ENCODE data around the gene HSD17B1. TPM values are rescaled to one million over a fixed set of nuclear protein-coding genes. Genes with fewer than 3 reads are reported as not detected.

Gene HSD17B1
- total and polyA plus RNA-seq, 2 of the 13 experiments (the other 11 are each of a cell fraction or from before 2014, with no cell fraction given), result 0.54 to 0.93 TPM

GRCh38 chr17:42596386-42596785 lies 43.7 kb downstream of the HSD17B1 start:
- no peak for TF ChIP-seq ZBTB1 (CRISPR knock-in tag; IDR thresholded peaks at IDR 0.05; ENCODE audit: borderline replicate concordance)
- TF ChIP-seq NFIB (CRISPR knock-in tag; IDR thresholded peaks at IDR 0.05; ENCODE audit: borderline replicate concordance), result no peak
- TF ChIP-seq FOXJ3 (CRISPR knock-in tag; IDR thresholded peaks at IDR 0.05; ENCODE audit: borderline replicate concordance), result no peak
- TF ChIP-seq LCORL (IDR thresholded peaks at IDR 0.05), result no peak
- TF ChIP-seq LCORL (CRISPR knock-in tag; IDR thresholded peaks at IDR 0.05), result no peak
- Histone ChIP-seq H3K27ac (ENCODE audit: extremely low read length, insufficient read depth, low read length) (no peak overlapping the region), H3K4me2 (ENCODE audit: low read depth, low read length) (no peak overlapping the region), H4K20me1 (ENCODE audit: insufficient read depth, low read length) (peaks cover 6% of the 10 kb centered on the region; the same call in 1 of the 2 replicates), H3K27me3 (ENCODE audit: control insufficient read depth in 1 of 2, insufficient read depth in 2 of 2, low read length in 2 of 2) (no peaks in the 10 kb centered on the region), H3K36me3 (replicated peaks in 1 of 2; ENCODE audit: control insufficient read depth in 1 of 2, insufficient read depth in 2 of 2, low read length in 2 of 2) (peaks cover 6 to 20% of the 10 kb centered on the region in 2 experiments), H3K9me3 (ENCODE audit: low read length) (no peaks in the 10 kb centered on the region), H3K4me3 (replicated peaks in 1 of 3; ENCODE audit: insufficient read depth in 1 of 3, low read depth in 2 of 3, low read length in 3 of 3) (no peak overlapping the region), H3K9ac (ENCODE audit: insufficient read depth, low read depth, low read length) (no peak overlapping the region), H3K4me1 (ENCODE audit: insufficient read depth, low read length) (no peaks in the 10 kb centered on the region), H2AFZ (ENCODE audit: low read length) (no peak overlapping the region), H3K79me2 (ENCODE audit: insufficient read depth, low read length) (peaks cover 21% of the 10 kb centered on the region)
- DNase-seq (ENCODE audit: low spot score), result no peak
- WGBS (ENCODE audit: low lambda C conversion rate), result 97% methylated on average over 3 of the region's 3 CpGs
- BruUV-seq (replicated peaks), result no TSS peak
- in situ Hi-C loops (cut with HindIII; ENCODE audit: extremely low pct_ligation_motif_present, low pct_unique_long_range_greater_than_20kb) (no loop called here), intact Hi-C loops (cut with micrococcal nuclease; ENCODE audit: unreplicated experiment) (no loop called here)
- FAIRE-seq, result no peak
- POLR2A ChIA-PET, result interaction anchor here (1.4 kb wide), 1 partner anchor 13 kb away, joined by 5 read pairs; the partner anchor contains the start of genes RETREG3 and TUBG1
- ATAC-seq, result no peak
- CTCF ChIA-PET (ENCODE audit: low intra/inter-chr PET ratio, low total read pairs), result interaction anchor here (0.6 kb wide), 1 partner anchor 165 kb away, joined by 3 read pairs; no protein-coding TSS in a partner anchor

- no peaks in the 10 kb centered on the region for H3K9me3 ChIP-seq (ENCODE audit: low read length)
- no peak for DNase-seq (ENCODE audit: low spot score)
- peaks cover 41% of the 10 kb centered on the region for H3K79me2 ChIP-seq (ENCODE audit: insufficient read depth, low read length)
- TSS peak; percentile 28 for BruUV-seq (replicated peaks)
- intact Hi-C loops (cut with micrococcal nuclease; ENCODE audit: unreplicated experiment), result no loop called here
- no peaks in the 10 kb centered on the region for H3K27me3 ChIP-seq (ENCODE audit: control insufficient read depth in 1 of 2, insufficient read depth in 2 of 2, low read length in 2 of 2)
- no peak for FAIRE-seq
- peaks cover 6% of the 10 kb centered on the region; the same call in 1 of the 2 replicates for H4K20me1 ChIP-seq (ENCODE audit: insufficient read depth, low read length)
- H3K4me2 ChIP-seq (ENCODE audit: low read depth, low read length), result no peak overlapping the region
- TF ChIP-seq NR2F2 (IDR thresholded peaks at IDR 0.05; ENCODE audit: borderline replicate concordance, low read depth) (no peak), RFX3 (CRISPR knock-in tag; IDR thresholded peaks at IDR 0.05) (no peak), ZBED4 (CRISPR knock-in tag; IDR thresholded peaks at IDR 0.05; ENCODE audit: borderline replicate concordance) (no peak), KLF9 (CRISPR knock-in tag; IDR thresholded peaks at IDR 0.05; ENCODE audit: low read depth) (no peak), DMAP1 (CRISPR knock-in tag; IDR thresholded peaks at IDR 0.05) (no peak), MZF1 (CRISPR knock-in tag; IDR thresholded peaks at IDR 0.05; ENCODE audit: borderline replicate concordance) (no peak), HNRNPK (IDR thresholded peaks at IDR 0.05; ENCODE audit: low read depth, low read length, poor library complexity, severe bottlenecking) (no peak), SOX6 (IDR thresholded peaks at IDR 0.05) (no peak), SOX6 (CRISPR knock-in tag; IDR thresholded peaks at IDR 0.05) (no peak)
- TF ChIP-seq, protein P1, sequence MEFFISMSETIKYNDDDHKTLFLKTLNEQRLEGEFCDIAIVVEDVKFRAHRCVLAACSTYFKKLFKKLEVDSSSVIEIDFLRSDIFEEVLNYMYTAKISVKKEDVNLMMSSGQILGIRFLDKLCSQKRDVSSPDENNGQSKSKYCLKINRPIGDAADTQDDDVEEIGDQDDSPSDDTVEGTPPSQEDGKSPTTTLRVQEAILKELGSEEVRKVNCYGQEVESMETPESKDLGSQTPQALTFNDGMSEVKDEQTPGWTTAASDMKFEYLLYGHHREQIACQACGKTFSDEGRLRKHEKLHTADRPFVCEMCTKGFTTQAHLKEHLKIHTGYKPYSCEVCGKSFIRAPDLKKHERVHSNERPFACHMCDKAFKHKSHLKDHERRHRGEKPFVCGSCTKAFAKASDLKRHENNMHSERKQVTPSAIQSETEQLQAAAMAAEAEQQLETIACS (CRISPR knock-in tag; IDR thresholded peaks at IDR 0.05), result no peak
- ATAC-seq, result no peak
- H3K4me3 ChIP-seq (replicated peaks in 1 of 3; ENCODE audit: insufficient read depth in 1 of 3, low read depth in 2 of 3, low read length in 3 of 3), result no peak overlapping the region
- in situ Hi-C loops (cut with HindIII; ENCODE audit: extremely low pct_ligation_motif_present, low pct_unique_long_range_greater_than_20kb), result no loop called here
- no peak overlapping the region for H2AFZ ChIP-seq (ENCODE audit: low read length)
- H3K27ac ChIP-seq (ENCODE audit: extremely low read length, insufficient read depth, low read length), result no peak overlapping the region
- H3K4me1 ChIP-seq (ENCODE audit: insufficient read depth, low read length), result no peaks in the 10 kb centered on the region
- ChIA-PET POLR2A (interaction anchor here (1.3 to 2.1 kb wide), 2 partner anchors 11 to 21 kb away, joined by 3 to 9 read pairs; partner anchors contain the start of genes RETREG3 and TUBG1), CTCF (ENCODE audit: low intra/inter-chr PET ratio, low total read pairs) (no interaction called here)
- peaks cover 8 to 19% of the 10 kb centered on the region in 2 experiments; a peak in 3 of 5 replicates for H3K36me3 ChIP-seq (replicated peaks in 1 of 2; ENCODE audit: control insufficient read depth in 1 of 2, insufficient read depth in 2 of 2, low read length in 2 of 2)
- no peak overlapping the region for H3K9ac ChIP-seq (ENCODE audit: insufficient read depth, low read depth, low read length)
- WGBS (ENCODE audit: low lambda C conversion rate), result 94% methylated on average over 2 of the region's 2 CpGs
These were observed 46.2 kb downstream of the HSD17B1 start for GRCh38 chr17:42598905-42599304.
